Activated CD8-positive, alpha-beta memory T cell treated with anti-CD3 and anti-CD28 coated beads for 4 hours (primary cell): ENCODE data around the gene NUDCD2.
A peak's percentile ranks its signal among the peaks of the same experiment; 100 is the strongest.
"Not testable (repeated sequence)": the region's sequence is repeated elsewhere in the genome, so short reads cannot be mapped to it uniquely, and the experiment has no call there.

Experiments used
- DNase-seq, 2 donors: peaks; one replicate each; pipeline ENCODE4 v3.0.0-alpha.2; 2020; ENCODE audit warnings: low read depth in 2 of 2

NUDCD2 gene

GRCh38 chr5:163467682-163468081 lies 7.8 kb upstream of the NUDCD2 start:
- no peak for DNase-seq

- DNase-seq = no peak
These were observed 3.1 kb upstream of the NUDCD2 start for GRCh38 chr5:163463063-163463435.

- no peak for DNase-seq
These were observed 765 bp upstream of the NUDCD2 start, which contains the start of gene HMMR for GRCh38 chr5:163460562-163461171. HMMR (plus strand) TSS chr5:163460632; CDS start chr5:163460693, 61 bp downstream.

GRCh38 chr5:163459462-163459818 lies 462 bp downstream of the NUDCD2 start:
- no peak for DNase-seq

- DNase-seq = no peak
These were observed 1.0 kb downstream of the NUDCD2 start for GRCh38 chr5:163458778-163459385.

GRCh38 chr5:163456840-163457239 lies 3.1 kb downstream of the NUDCD2 start:
- DNase-seq = no peak

- DNase-seq = no peak
These were observed 3.8 kb downstream of the NUDCD2 start for GRCh38 chr5:163456029-163456589.

- DNase-seq = not testable (repeated sequence)
These were observed 4.5 kb downstream of the NUDCD2 start for GRCh38 chr5:163455406-163455805.

- DNase-seq = no peak
These were observed 6.2 kb downstream of the NUDCD2 start for GRCh38 chr5:163453705-163454104.

GRCh38 chr5:163451489-163451888 lies 8.4 kb downstream of the NUDCD2 start:
- no peak for DNase-seq

GRCh38 chr5:163448491-163448890 lies 11.4 kb downstream of the NUDCD2 start:
- DNase-seq = no peak

- no peak for DNase-seq
These were observed 12.0 kb downstream of the NUDCD2 start for GRCh38 chr5:163447875-163448274.

GRCh38 chr5:163447191-163447590 lies 12.7 kb downstream of the NUDCD2 start:
- no peak for DNase-seq

- DNase-seq = no peak
These were observed 14.6 kb downstream of the NUDCD2 start for GRCh38 chr5:163445345-163445744.

GRCh38 chr5:163444526-163444925 lies 15.4 kb downstream of the NUDCD2 start:
- no peak for DNase-seq

GRCh38 chr5:163440954-163441353 lies 18.9 kb downstream of the NUDCD2 start:
- DNase-seq = no peak

- no peak for DNase-seq
These were observed 20.8 kb downstream of the NUDCD2 start for GRCh38 chr5:163439092-163439425.

GRCh38 chr5:163437309-163438182 lies 22.4 kb downstream of the NUDCD2 start, which contains the start of gene CCNG1:
CCNG1 (plus strand) TSS chr5:163437595; CDS start chr5:163439257, 1,662 bp downstream.
- peak; percentile 77 for DNase-seq

- DNase-seq = no peak
These were observed 22.9 kb downstream of the NUDCD2 start for GRCh38 chr5:163437011-163437308.

GRCh38 chr5:163436515-163436914 lies 23.4 kb downstream of the NUDCD2 start:
- no peak for DNase-seq

GRCh38 chr5:163434401-163434866 lies 25.5 kb downstream of the NUDCD2 start:
- DNase-seq = peak in 1 of 2 donors; percentile 5

- DNase-seq = no peak
These were observed 26.6 kb downstream of the NUDCD2 start for GRCh38 chr5:163433271-163433670.

- DNase-seq = no peak
These were observed 27.4 kb downstream of the NUDCD2 start for GRCh38 chr5:163432544-163432943.
